K562 treated with DMSO at 1 percent for 24 hours (cell line): Measurements from ENCODE around the gene SNTA1. TPM values are rescaled to one million over a fixed set of nuclear protein-coding genes. Genes with fewer than 3 reads are reported as not detected.

Source experiments
- total RNA-seq: library from RNA; unstranded; fragments of 300-600 nt; gene quantifications from 2 replicates; pipeline ENCODE4 v1.2.3, GENCODE V29; 2022; ENCODE audit warnings: low read depth; ENCODE audit not compliant: insufficient read depth

SNTA1 gene
- total RNA-seq: 25.5 and 25.9 TPM in 2 replicates

DNA sequence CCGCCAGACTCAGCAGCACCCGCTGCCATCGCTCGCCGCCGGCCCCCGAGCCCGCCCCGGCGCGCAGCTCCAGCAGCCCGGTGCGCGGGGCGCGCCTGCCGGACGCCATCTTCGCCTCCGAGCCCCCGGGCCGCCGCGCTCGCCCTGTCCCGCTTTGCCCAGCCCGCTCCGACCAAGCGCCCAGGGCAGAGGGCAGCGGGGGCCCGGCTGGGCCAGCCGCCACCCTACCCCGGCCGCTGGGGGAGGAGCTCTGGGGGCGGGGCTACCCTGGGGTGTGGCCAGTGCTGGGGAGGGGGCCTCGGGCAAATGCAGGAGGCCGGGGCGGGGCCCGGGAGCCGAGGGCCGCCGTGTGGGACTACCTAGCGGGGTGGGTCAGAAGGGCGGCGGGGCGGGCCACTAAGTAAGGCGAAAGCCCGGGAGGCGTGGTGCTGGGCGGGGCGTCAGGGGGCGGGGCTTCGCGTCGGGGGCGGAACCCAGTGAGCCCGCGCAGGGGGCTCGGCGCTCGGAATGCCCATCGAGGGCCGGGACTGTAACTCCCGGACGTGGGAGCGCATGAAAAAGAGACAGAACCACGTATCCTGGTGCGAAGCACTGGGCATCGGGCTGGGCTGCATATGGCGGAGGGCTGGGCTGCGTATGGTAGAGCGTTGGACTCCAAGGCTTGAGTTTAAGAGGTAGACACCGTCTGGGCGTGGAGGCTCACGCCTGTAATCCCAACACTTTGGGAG lies at the start of gene SNTA1:
Gene SNTA1 (minus strand): TSS at position 252 of the 728 bp plus-strand sequence. CDS start 143 bp downstream, at position 109.

GRCh38 chr20:33490023-33490933 lies 46.7 kb upstream of the SNTA1 start, which contains the start of gene CBFA2T2:
Gene CBFA2T2, plus strand, starts transcription at chr20:33490096. Its CDS starts 172 bp downstream, at chr20:33490268.

GRCh38 chr20:33401184-33401920 lies 42.2 kb downstream of the SNTA1 start, which contains the start of gene CDK5RAP1:
Gene CDK5RAP1, minus strand, starts transcription at chr20:33401519. Its CDS starts 4,455 bp downstream, at chr20:33397064.

Other genes with a start within 250 kb of the SNTA1 start
- not detected in 2 replicates for gene BPIFA3, start 226.4 kb downstream of the SNTA1 start, total RNA-seq
- gene BPIFA1, start 207.8 kb downstream of the SNTA1 start, total RNA-seq: not detected in 2 replicates
- gene BPIFB1, start 160.5 kb downstream of the SNTA1 start, total RNA-seq: not detected in 2 replicates
- 35.7 and 40.2 TPM in 2 replicates for gene CDK5RAP1, start 42.2 kb downstream of the SNTA1 start, total RNA-seq
- gene CBFA2T2, start 46.3 kb upstream of the SNTA1 start, total RNA-seq: 19.8 and 28.5 TPM in 2 replicates
- gene C20orf144, start 218.6 kb upstream of the SNTA1 start, total RNA-seq: 0.19 and 0.85 TPM in 2 replicates
- 0.17 and 0.52 TPM in 2 replicates for gene ACTL10, start 223.2 kb upstream of the SNTA1 start, total RNA-seq
- gene NECAB3, start 230.7 kb upstream of the SNTA1 start, total RNA-seq: 54.5 and 58.2 TPM in 2 replicates
- 47.6 and 55.5 TPM in 2 replicates for gene E2F1, start 242.6 kb upstream of the SNTA1 start, total RNA-seq